Brain pericyte (primary cell): ENCODE data around the gene ALCAM.

Experiments used
- DNase-seq: peaks from one replicate; pipeline ENCODE4 v3.0.0-alpha.2; 2012; ENCODE audit warnings: low read depth, low spot score

Gene ALCAM

GRCh38 chr3:105429034-105429762 lies 62.5 kb downstream of the ALCAM start:
- no peak for DNase-seq

- DNase-seq: no peak
These were observed 63.7 kb downstream of the ALCAM start for GRCh38 chr3:105430455-105430854.

DNA sequence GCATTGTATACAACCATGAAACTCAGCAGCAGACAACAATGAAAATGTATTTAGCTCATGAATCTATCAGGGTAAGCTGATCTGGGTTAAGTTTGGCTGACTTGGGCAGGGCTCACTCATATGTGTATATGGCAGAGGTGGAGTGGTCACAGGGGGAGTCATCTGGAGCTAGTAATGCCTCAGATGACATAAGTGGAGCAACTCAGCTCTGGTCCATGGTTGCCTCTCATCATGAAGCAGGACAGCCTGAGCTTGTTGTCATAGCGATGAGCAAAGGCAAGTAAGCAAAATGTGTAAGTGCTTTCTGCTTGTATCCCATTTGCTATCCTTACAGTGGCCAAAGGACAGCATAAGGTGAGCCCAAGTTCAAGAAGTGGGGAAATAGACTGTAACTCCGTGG lies 64.5 kb downstream of the ALCAM start:
- no peak for DNase-seq

GRCh38 chr3:105435277-105435676 lies 68.6 kb downstream of the ALCAM start:
- no peak for DNase-seq

DNA sequence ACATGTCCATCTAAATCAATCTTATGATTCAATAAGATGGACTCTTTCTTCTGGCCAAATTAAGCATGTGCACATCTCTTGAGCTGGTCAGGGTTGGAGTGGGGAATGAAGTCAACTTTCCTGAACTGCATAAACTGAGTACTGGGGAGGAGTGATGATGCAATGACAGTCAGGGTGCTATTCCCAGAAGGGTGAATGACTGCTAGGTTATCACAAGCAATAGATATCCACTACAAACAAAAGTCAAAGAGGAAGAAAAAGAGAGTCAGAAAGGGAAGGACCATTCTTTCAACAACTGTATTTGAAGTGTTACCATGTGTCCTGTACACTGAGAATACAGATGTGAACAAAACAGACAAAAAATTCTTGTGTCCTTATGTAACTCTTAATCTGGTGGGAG lies 70.0 kb downstream of the ALCAM start:
- no peak for DNase-seq

- no peak for DNase-seq
These were observed 73.4 kb downstream of the ALCAM start for GRCh38 chr3:105440113-105440512.

DNA sequence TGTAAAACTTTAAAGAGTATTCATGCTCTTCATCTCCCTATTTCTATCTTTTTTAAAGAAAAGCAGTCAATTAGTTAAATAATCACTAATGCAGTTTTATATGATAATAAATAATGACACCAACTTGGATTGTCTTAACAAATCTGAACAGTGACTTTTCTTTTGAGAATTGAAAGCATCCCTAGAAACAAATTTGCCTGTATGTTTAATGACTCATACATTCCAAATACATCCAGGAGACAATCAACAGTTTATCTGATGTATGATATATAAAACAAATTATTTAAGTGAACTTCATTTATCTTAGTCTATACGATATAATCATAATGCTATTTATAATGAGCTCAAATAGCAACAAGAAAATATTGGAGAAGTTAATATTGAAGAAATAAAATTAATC lies 78.0 kb downstream of the ALCAM start:
- DNase-seq: no peak

DNA sequence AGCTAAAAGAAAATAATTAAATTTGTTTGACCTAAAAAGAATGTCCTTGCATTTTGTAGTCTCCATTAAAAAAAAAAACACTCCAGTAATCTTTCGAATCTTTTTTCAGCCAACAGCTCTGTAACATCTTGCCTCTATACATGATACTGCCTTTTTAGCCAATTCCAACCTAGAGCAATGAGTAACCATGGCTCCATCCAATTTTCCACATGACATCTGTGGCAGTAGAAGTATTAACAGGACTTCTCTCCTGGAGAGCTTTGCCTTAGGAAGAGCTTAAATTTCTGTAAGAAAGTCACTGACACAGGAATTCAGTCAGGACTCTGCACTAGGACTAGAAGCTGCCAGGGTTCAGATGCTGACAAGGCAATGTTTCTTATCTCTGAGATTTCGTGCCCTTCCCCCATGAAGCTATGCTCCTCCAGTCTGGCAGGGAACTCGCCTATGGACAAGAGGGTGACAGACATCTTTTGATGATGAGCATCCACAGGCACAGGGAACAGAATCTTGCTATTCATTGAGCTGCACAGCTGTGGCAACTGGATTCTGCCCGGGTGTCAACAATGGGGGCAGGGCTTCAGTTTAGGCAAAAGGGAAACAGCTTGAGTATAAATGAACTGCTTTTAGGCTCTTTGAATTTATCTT lies 81.8 kb downstream of the ALCAM start:
- no peak for DNase-seq

DNA sequence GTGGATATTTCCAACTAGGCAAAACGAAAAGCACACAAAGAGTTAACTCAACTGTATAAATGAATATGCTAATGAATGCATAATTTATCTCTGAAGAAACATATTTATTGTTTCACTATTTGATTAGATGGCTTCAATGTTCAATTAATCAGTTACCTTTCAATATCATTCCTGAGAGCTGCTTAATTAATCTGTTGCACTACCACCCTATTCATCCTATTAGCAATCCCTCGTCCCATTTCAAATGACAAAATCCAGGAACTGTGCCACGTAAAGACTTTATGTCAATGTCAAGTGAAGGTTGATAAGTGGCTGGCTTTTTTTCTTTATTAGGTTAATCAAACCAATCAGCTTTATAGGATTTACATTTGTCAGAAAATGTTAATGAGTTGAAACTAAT lies 82.7 kb downstream of the ALCAM start:
- no peak for DNase-seq

DNA sequence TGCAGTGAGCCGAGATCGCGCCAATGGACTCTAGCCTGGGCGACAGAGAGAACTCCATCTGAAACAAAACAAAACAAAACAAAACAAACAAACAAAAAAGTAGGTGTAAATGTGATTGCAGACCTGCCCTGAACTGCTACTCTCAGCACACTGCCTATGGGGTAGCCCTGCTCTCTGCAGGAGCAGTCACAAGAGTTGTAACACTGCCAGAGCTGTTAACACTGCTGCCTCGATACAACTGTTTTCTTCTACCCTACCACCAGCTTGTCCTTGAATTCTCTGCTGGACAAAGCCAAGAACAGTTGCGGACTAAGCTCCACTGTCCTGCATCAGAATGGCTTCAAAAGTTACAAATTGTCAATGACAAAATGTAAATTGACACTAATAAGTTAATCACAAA lies 89.3 kb downstream of the ALCAM start:
- DNase-seq: no peak

DNA sequence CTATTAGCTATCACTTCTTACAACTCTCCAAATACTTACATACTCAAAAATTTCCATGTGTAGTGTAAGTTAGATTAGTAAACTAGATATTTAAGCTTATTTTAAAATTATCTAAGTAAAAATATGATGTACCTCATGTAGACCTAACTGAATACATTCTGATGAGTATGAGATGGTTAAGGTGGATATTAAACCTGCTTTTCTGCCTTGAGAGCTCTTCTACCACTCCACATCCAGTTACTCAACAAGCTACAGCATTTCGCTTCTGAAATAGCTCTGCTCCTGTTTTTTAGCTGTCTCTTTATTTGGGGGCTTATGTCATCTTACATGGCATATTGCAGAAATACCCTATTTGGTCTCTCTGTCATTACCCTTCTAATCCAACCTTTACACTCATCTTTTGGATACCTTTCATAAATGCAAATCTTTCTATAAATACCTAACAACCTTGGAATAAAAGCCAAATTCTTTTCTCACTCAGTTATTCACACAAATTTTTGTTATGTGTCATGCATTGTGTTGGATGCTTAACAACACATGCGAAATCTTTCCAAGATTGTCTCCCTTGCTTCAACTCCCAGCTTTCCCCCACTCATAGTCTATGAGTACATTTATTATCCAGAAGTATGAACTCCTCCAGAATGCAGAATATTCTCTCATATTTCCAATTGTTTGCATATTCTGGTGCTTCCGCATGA lies 92.0 kb downstream of the ALCAM start:
- DNase-seq: no peak

- no peak for DNase-seq
These were observed 93.0 kb downstream of the ALCAM start for GRCh38 chr3:105459566-105460290.

GRCh38 chr3:105463620-105464019 lies 96.9 kb downstream of the ALCAM start:
- DNase-seq: no peak

GRCh38 chr3:105465251-105465853 lies 98.6 kb downstream of the ALCAM start:
- no peak for DNase-seq

DNA sequence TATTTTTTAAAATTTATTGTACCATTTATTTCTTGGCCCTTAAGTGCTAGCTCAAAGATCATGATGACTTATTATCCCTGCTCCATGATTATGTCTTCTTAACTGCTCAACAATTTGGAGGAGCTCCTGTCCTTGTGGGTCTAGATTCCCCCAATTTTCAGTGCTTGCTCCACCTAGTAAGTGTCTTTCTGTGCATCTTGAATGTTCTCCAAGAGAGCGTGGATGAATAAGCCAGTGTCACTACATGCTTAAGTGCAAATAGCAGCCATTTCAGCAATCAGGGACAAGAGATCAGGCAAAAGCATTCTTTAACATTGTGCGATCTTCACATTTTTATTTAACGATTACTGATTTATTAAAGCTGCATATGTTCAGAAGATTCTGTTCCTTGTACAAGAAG lies 99.4 kb downstream of the ALCAM start:
- no peak for DNase-seq

- DNase-seq: no peak
These were observed 100.0 kb downstream of the ALCAM start for GRCh38 chr3:105466495-105467404.

GRCh38 chr3:105470851-105471250 lies 104.1 kb downstream of the ALCAM start:
- DNase-seq: no peak

DNA sequence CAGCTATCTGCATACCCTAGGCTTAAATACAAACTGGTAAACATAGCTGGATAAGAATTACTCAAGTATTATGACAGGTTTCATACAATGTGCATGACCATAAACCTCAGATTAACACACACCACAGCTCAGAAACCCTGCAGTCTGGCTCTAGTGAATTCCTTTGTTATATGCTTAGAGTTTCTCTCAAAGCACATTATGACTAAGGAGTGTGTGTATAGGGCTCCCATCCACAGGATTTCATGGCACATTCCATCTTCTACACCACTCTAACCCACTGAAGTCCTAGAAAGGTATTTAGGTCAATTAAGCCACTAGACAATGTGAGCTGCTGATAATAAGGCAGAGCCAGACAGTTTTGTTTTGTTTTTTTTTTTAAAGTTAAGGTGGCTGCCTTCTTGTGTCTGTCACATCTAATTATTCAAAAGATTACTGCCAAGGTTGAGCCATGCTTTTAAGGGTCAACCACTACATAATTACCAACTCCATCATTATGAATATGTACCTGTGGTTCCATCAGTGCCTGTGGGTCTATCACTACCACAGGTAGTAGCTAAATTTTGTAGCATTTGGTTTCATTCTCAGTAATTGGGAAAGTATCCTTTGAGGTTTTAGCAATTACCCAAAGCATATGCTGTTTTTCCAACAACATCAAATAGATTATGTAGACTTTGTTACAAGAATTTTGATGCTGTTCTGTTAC lies 107.0 kb downstream of the ALCAM start:
- no peak for DNase-seq

- no peak for DNase-seq
These were observed 114.1 kb downstream of the ALCAM start for GRCh38 chr3:105480768-105481167.

DNA sequence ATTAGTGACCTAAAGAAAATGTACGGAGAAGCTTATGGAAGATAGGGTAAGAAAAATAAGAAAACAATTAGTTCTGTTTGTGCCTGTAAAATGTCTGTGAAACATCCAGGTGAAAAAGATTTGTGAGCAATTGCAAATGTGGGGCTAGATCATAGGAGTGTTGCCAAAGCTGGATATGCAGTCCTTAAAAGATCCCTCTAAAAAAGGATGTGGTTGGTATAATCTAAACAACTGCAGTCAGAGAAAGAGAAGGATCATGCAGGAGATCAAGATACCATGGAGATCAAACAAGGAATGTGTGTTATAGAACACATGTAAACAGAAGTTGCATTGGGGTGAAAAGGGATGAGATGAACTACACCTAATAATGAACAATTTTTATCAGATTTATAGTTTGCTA lies 116.8 kb downstream of the ALCAM start:
- no peak for DNase-seq
